Liver (tissue), 9 donors: ENCODE results near the gene LCN12. TPM values are rescaled to one million over a fixed set of nuclear protein-coding genes. Genes with fewer than 3 reads are reported as not detected.

Experiments used
- DNase-seq: peaks from one replicate; pipeline ENCODE4 v3.0.0-alpha.2; 2017; ENCODE audit warnings: low spot score
- H3K27ac ChIP-seq, 2 donors: one replicate each; pipeline ENCODE4 v1.7.0; 2013; ENCODE audit warnings: inconsistent platforms in 2 of 2, low read length in 2 of 2, control low read depth in 1 of 2, low read depth in 1 of 2, mild to moderate bottlenecking in 1 of 2
- H3K27me3 ChIP-seq, 4 donors: one replicate each; pipeline versions ENCODE4 v1.6.1 to v1.7.0; 2013; ENCODE audit warnings: low read length in 3 of 4, inconsistent platforms in 1 of 4, mild to moderate bottlenecking in 1 of 4, moderate library complexity in 1 of 4; ENCODE audit not compliant: control insufficient read depth in 4 of 4, insufficient read depth in 4 of 4
- H3K36me3 ChIP-seq, 4 donors: one replicate each; pipeline versions ENCODE4 v1.6.1 to v1.7.0; 2013; ENCODE audit warnings: low read length in 3 of 4, mild to moderate bottlenecking in 3 of 4, low read depth in 1 of 4, moderate library complexity in 1 of 4; ENCODE audit not compliant: control insufficient read depth in 4 of 4, insufficient read depth in 3 of 4
- H3K4me1 ChIP-seq, 4 donors: one replicate each; pipeline versions ENCODE4 v1.6.1 to v1.7.0; 2013; ENCODE audit warnings: low read length in 3 of 4, mild to moderate bottlenecking in 3 of 4, moderate library complexity in 1 of 4; ENCODE audit not compliant: control insufficient read depth in 4 of 4, insufficient read depth in 4 of 4
- H3K4me3 ChIP-seq, 3 donors: one replicate each; pipeline versions ENCODE4 v1.6.1 to v1.7.0; 2013; ENCODE audit warnings: low read length in 3 of 3, control low read depth in 1 of 3, low read depth in 1 of 3, mild to moderate bottlenecking in 1 of 3
- H3K9ac ChIP-seq, 2 donors: one replicate each; pipeline ENCODE4 v1.7.0; 2013; ENCODE audit warnings: low read length in 2 of 2, mild to moderate bottlenecking in 2 of 2, moderate library complexity in 2 of 2, control low read depth in 1 of 2, low read depth in 1 of 2
- H3K9me3 ChIP-seq, 4 donors: one replicate each; pipeline versions ENCODE4 v1.6.1 to v1.7.0; 2013; ENCODE audit warnings: low read length in 3 of 4; ENCODE audit not compliant: control insufficient read depth in 4 of 4
- CTCF ChIP-seq: fragments of 150-350 bp; IDR thresholded peaks from 2 replicates; pipeline ENCODE4 v1.5.1; 2017; ENCODE audit warnings: improper control_type of control experiment, low read depth, low read length; ENCODE audit not compliant: missing input control
- EGR1 ChIP-seq, 2 donors: IDR thresholded peaks; 2 replicates each; pipeline ENCODE4 v1.6.1; 2016 to 2018; ENCODE audit warnings: antibody characterized with exemption in 2 of 2, low read depth in 2 of 2
- FOXA2 ChIP-seq: IDR thresholded peaks from 2 replicates; pipeline ENCODE4 v1.6.1; 2016; ENCODE audit warnings: antibody characterized with exemption
- HNF4A ChIP-seq, 2 donors: conservative IDR thresholded peaks; 2 replicates each; pipeline ENCODE4 v1.6.1; 2016; ENCODE audit warnings: antibody characterized with exemption in 2 of 2, mild to moderate bottlenecking in 2 of 2
- HNF4G ChIP-seq: IDR thresholded peaks from 2 replicates; pipeline ENCODE4 v1.6.1; 2016; ENCODE audit warnings: antibody characterized with exemption
- JUND ChIP-seq, 2 donors: IDR thresholded peaks; 2 replicates each; pipeline ENCODE4 v1.6.1; 2016; ENCODE audit warnings: antibody characterized with exemption in 2 of 2
- RAD21 ChIP-seq, 2 donors: IDR thresholded peaks; 2 replicates each; pipeline ENCODE4 v1.6.1; 2016; ENCODE audit warnings: antibody characterized with exemption in 2 of 2, mild to moderate bottlenecking in 2 of 2
- REST ChIP-seq: IDR thresholded peaks from 2 replicates; pipeline ENCODE4 v1.6.1; 2016; ENCODE audit warnings: antibody characterized with exemption, mild to moderate bottlenecking
- RXRA ChIP-seq, 2 donors: IDR thresholded peaks; 2 replicates each; pipeline ENCODE4 v1.6.1; 2017 to 2018; ENCODE audit warnings: antibody characterized with exemption in 2 of 2, mild to moderate bottlenecking in 1 of 2
- SP1 ChIP-seq: IDR thresholded peaks from 2 replicates; pipeline ENCODE4 v1.6.1; 2018; ENCODE audit warnings: antibody characterized with exemption, mild to moderate bottlenecking
- ZBTB33 ChIP-seq: IDR thresholded peaks from 2 replicates; pipeline ENCODE4 v1.6.1; 2016; ENCODE audit warnings: antibody characterized with exemption
- WGBS: extraction: QIAGEN DNeasy Blood & Tissue Kit; methylation state at CpG from one replicate; pipeline ENCODE4 v1.1.7; 2013; 5-methylcytosine and 5-hydroxymethylcytosine counted together
- polyA plus RNA-seq, 2 donors: library from polyadenylated mRNA; stranded (reverse) in 1 of 2; unstranded in 1 of 2; fragments of 200-250 nt in 1 of 2; fragments of >200 nt in 1 of 2; fragmentation: Nextera tagmentation in 1 of 2; extraction: Ambion mirVana in 1 of 2; gene quantifications; one replicate each; pipeline versions ENCODE4 v1.2.1 to v1.2.3, GENCODE V29; 2013 to 2015
- total RNA-seq, 2 donors: library from RNA; depleted of rRNA; stranded (reverse); fragments of >200 nt; gene quantifications; one replicate each; pipeline ENCODE4 v1.2.3, GENCODE V29; 2014
- donor health status: healthy.
- donor health status: healthy.
- donor health status: healthy.
- donor health status: healthy.
- donor health status: healthy.

Gene LCN12
- total and polyA plus RNA-seq, 4 donors = 2.3 to 12.2 (median 6.2) TPM

GRCh38 chr9:136977223-136977622 is 25.1 kb downstream of the LCN12 start, which contains the start of gene PTGDS:
TSS of gene PTGDS (plus strand) at chr9:136977504. CDS start at chr9:136977579, 75 bp downstream.
- peaks cover 0 to 7% (median 4%) of the 10 kb centered on the region in 4 donors for H3K4me1 ChIP-seq
- no peak for DNase-seq
- no peaks in the 10 kb centered on the region for H3K27me3 ChIP-seq
- peak within 1 kb of the TSS in 1 of 3 donors; percentile 33 for H3K4me3 ChIP-seq
- no peak within 1 kb of the TSS for H3K9ac ChIP-seq
- no peak within 1 kb of the TSS for H3K27ac ChIP-seq
- H3K9me3 ChIP-seq = no peaks in the 10 kb centered on the region
- WGBS = 81% methylated on average over 10 of the region's 10 CpGs
- no peak for TF ChIP-seq JUND (IDR thresholded peaks at IDR 0.05)
- TF ChIP-seq RAD21 (IDR thresholded peaks at IDR 0.05) = no peak
- no peak for TF ChIP-seq HNF4G
- no peak for TF ChIP-seq HNF4A (conservative IDR thresholded peaks at IDR 0.05)
- no peaks in the 10 kb centered on the region for H3K36me3 ChIP-seq

- Histone ChIP-seq H3K27ac (no peak overlapping the region), H3K9me3 (no peaks in the 10 kb centered on the region), H3K4me1 (peaks cover 0 to 7% (median 4%) of the 10 kb centered on the region in 4 donors), H3K36me3 (no peaks in the 10 kb centered on the region), H3K27me3 (no peaks in the 10 kb centered on the region), H3K4me3 (peak overlapping the region in 1 of 3 donors; percentile 33), H3K9ac (no peak overlapping the region)
- DNase-seq = no peak
- WGBS = 21% methylated on average over 33 of the region's 33 CpGs
- TF ChIP-seq HNF4G = no peak
- no peak for TF ChIP-seq REST
- no peak for TF ChIP-seq ZBTB33
- TF ChIP-seq RXRA (IDR thresholded peaks at IDR 0.05) = no peak
- TF ChIP-seq FOXA2 = no peak
- TF ChIP-seq SP1 = no peak
- TF ChIP-seq CTCF = no peak
- no peak for TF ChIP-seq EGR1 (IDR thresholded peaks at IDR 0.05; ENCODE audit: low read depth in 2 of 2)
- TF ChIP-seq HNF4A (conservative IDR thresholded peaks at IDR 0.05) = no peak
Measured at GRCh38 chr9:136977649-136978072, 25.6 kb downstream of the LCN12 start.
